ENCODE data around the gene THRAP3.

THRAP3 gene

DNA sequence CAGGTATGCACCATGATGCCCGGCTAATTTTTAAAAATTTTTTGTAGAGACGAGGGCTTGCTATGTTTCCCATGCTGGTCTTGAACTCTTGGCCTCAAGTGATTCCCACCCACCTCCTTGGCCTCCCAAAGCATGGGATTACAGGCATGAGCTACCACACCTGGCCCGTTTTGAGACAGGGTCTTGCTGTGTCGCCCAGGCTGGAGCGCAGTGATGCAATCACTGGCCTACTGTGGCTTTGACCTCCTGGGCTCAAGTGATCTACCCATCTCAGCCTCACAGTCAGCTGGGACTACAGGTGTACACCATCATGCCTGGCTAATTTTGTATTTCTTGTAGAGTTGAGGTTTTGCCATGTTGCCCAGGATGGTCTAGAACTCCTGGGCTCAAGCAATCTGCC is 74.4 kb downstream of the THRAP3 start:
- H3K4me3 ChIP-seq (ENCODE audit: low read depth, low read length), result no peak overlapping the region
- DNase-seq (ENCODE audit: low read depth), result no peak
- in situ Hi-C loops (cut with HindIII; ENCODE audit: low sequenced_read_pairs), result no loop called here
- TF ChIP-seq, protein P1, sequence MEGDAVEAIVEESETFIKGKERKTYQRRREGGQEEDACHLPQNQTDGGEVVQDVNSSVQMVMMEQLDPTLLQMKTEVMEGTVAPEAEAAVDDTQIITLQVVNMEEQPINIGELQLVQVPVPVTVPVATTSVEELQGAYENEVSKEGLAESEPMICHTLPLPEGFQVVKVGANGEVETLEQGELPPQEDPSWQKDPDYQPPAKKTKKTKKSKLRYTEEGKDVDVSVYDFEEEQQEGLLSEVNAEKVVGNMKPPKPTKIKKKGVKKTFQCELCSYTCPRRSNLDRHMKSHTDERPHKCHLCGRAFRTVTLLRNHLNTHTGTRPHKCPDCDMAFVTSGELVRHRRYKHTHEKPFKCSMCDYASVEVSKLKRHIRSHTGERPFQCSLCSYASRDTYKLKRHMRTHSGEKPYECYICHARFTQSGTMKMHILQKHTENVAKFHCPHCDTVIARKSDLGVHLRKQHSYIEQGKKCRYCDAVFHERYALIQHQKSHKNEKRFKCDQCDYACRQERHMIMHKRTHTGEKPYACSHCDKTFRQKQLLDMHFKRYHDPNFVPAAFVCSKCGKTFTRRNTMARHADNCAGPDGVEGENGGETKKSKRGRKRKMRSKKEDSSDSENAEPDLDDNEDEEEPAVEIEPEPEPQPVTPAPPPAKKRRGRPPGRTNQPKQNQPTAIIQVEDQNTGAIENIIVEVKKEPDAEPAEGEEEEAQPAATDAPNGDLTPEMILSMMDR (IDR thresholded peaks at IDR 0.05; ENCODE audit: low read depth, low read length, missing control alignments), result no peak

DNA sequence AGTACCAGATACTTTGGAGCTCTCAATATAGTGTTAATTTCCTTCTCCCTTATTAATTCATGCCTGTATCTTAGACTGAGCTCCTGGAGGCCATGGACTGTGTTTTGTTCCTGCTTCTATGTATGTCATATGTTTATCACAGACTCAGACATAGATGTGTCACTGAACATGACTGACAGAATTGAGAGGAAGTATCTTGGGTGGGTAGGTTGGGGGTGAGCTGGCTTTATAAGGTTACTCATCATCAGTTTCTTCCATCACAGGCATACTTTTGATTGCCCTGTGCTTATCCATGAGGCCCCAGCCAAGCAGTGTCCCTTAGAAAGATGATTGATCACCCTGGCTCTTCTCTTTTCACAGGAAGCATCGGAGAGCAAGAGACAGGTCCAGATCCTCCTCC is 76.3 kb downstream of the THRAP3 start:
- no peak for DNase-seq (ENCODE audit: low read depth)
- TF ChIP-seq, protein P1 (IDR thresholded peaks at IDR 0.05; ENCODE audit: low read depth, low read length, missing control alignments), result no peak
- no peak overlapping the region for H3K4me3 ChIP-seq (ENCODE audit: low read depth, low read length)
- in situ Hi-C loops (cut with HindIII; ENCODE audit: low sequenced_read_pairs), result no loop called here

DNA sequence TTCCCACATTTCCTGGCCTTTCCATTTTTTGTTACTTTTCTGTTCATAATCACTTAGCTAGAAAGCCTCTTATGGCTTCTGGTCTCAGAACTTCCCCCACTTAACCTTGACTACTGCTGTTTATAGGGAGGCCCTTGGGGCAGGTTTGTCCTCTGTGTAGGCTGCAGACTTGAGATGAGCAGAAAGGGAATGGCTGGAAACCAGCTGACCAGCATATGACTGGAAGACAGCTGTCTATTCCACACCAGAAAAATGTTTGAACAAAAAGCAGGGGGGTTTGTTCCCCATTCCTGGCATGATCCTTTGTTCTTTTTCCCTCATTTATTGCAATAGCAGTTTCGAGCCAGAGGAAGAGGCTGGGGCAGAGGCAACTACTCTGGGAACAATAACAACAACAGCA is 77.0 kb downstream of the THRAP3 start:
- H3K4me3 ChIP-seq (ENCODE audit: low read depth, low read length), result no peak overlapping the region
- no peak for DNase-seq (ENCODE audit: low read depth)
- in situ Hi-C loops (cut with HindIII; ENCODE audit: low sequenced_read_pairs), result no loop called here
- TF ChIP-seq, protein P1 (IDR thresholded peaks at IDR 0.05; ENCODE audit: low read depth, low read length, missing control alignments), result no peak

DNA sequence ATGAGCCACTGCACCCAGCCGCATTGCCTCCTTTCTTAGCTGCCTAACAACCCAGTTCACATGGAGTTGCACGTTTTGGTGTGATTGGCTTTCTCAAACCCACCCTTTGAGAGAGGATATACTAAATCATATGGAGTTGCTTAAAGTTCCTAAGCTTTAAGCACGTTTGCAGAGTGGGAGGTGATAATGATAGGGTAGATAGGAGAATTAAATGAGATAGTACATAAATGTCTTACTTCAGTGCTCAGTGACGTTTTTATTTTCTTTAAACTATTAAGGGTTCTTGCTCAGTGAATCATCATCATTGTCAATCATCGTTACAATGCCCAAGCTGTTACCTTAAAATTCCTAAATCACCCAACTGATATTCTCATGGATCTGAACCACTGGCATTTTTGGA is 79.0 kb downstream of the THRAP3 start:
- DNase-seq (ENCODE audit: low read depth), result no peak
- TF ChIP-seq, protein P1 (IDR thresholded peaks at IDR 0.05; ENCODE audit: low read depth, low read length, missing control alignments), result no peak
- in situ Hi-C loops (cut with HindIII; ENCODE audit: low sequenced_read_pairs), result no loop called here
- H3K4me3 ChIP-seq (ENCODE audit: low read depth, low read length), result no peak overlapping the region

DNA sequence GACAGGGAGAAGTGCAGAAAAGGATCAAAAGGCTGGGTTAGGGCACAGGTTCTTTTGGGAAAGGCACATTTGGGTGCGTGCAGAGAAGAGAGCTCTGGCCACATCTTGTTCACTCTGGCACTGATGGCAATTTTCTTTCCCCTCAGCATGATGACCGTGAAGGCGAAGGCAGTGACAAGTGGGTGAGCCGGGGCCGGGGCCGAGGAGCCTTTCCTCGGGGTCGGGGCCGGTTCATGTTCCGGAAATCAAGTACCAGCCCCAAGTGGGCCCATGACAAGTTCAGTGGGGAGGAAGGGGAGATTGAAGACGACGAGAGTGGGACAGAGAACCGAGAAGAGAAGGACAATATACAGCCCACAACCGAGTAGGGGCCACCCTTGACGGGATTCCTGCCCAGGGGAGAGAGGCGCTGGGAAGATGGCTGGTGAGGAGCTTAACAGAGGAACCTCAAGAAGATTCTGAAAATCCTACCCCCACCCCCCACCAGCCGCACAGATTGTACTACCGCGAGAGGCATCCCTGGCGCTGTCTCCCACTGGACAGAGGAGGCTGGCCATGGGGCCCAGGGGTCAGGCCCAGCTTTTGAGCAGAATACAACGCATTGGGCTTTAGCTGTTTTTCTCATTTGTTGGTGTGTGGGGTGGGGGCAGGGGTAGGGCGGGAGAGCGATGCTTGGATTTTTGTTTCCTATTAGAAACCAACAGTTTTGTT is 79.6 kb downstream of the THRAP3 start:
- DNase-seq (ENCODE audit: low read depth), result no peak
- TF ChIP-seq, protein P1 (IDR thresholded peaks at IDR 0.05; ENCODE audit: low read depth, low read length, missing control alignments), result no peak
- no peak overlapping the region for H3K4me3 ChIP-seq (ENCODE audit: low read depth, low read length)
- in situ Hi-C loops (cut with HindIII; ENCODE audit: low sequenced_read_pairs), result no loop called here

DNA sequence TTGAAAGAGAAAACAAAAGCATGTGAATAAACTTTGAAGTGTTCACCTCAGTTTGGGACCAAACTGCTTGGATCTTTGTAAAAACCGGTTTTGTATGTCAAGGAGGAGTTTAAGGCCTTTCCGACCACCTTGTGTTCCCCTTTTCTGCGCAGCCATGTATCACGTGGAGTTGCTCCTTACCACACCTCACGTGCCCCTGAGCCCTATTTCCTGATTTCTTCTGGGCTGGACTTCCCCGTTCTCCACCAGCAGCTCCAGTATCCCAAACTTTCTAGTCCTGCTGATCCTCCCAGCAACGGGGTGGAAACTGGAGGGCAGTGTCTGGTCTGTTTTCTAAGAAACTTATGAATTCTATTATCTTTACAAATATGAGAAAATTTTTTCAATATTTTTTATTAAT is 80.3 kb downstream of the THRAP3 start:
- TF ChIP-seq, protein P1 (IDR thresholded peaks at IDR 0.05; ENCODE audit: low read depth, low read length, missing control alignments), result no peak
- in situ Hi-C loops (cut with HindIII; ENCODE audit: low sequenced_read_pairs), result no loop called here
- no peak for DNase-seq (ENCODE audit: low read depth)
- H3K4me3 ChIP-seq (ENCODE audit: low read depth, low read length), result no peak overlapping the region
